HL-60 (cell line): ENCODE data around the gene TNS2.

ENCODE experiments used
- CTCF ChIP-seq: IDR thresholded peaks from one replicate; pipeline ENCODE4 v1.5.1; 2011; ENCODE audit warnings: low read length, control low read depth, inconsistent platforms; ENCODE audit not compliant: insufficient read depth
- GABPA ChIP-seq: IDR thresholded peaks from 2 replicates; pipeline ENCODE4 v1.6.1; 2012; ENCODE audit warnings: low read depth
- POLR2AphosphoS5 ChIP-seq: IDR thresholded peaks from 2 replicates; pipeline ENCODE4 v1.6.1; 2012; ENCODE audit warnings: low read depth
- REST ChIP-seq: IDR thresholded peaks from 2 replicates; pipeline ENCODE4 v1.6.1; 2012; ENCODE audit warnings: low read depth; ENCODE audit not compliant: insufficient replicate concordance

GRCh38 chr12:53074999-53075370 is 25.1 kb downstream of the TNS2 start:
- TF ChIP-seq CTCF (no peak), POLR2AphosphoS5 (no peak), GABPA (no peak), REST (no peak)
